Measurements from ENCODE around the gene IL9. TPM values are rescaled to one million over a fixed set of nuclear protein-coding genes. Genes with fewer than 3 reads are reported as not detected.

The IL9 gene
- total and polyA plus RNA-seq, 5 experiments from 2014 or later, result not detected

DNA sequence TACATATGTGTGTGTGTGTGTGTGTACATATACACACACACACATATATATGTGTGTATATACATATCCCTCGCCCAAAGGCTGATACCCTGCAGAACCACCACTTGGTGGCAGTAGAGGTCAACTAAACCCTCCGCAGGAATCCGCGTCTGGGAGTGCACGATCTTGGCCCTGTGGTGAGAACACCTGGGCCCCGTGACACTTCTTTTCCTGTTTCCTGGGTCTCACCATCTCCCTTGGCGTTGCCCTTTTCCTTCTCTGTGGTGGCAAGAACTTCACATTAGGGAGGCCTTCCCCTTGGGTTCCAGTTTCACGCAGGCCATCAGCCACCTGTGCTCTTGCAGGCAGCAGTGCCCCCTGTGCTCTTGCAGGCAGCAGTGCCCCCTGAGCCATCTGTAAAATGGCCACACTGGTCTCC, 8.2 kb downstream of the IL9 start:
- Mint-ChIP-seq H3K4me1 (peaks cover 3 to 13% (median 7%) of the 10 kb centered on the region in 4 donors), H3K27ac (no peak overlapping the region), H3K4me3 (peak overlapping the region in 9 of 10 donors; percentile 1 to 80 (median 43)), H3K36me3 (no peaks in the 10 kb centered on the region), H3K27me3 (peaks cover 9 to 31% (median 24%) of the 10 kb centered on the region in 5 donors), H3K9me3 (no peaks in the 10 kb centered on the region)
- ATAC-seq (peak; percentile 87), DNase-seq (peak; percentile 17 to 69 (median 48))
- POLR2A ChIA-PET, result no interaction called here

DNA sequence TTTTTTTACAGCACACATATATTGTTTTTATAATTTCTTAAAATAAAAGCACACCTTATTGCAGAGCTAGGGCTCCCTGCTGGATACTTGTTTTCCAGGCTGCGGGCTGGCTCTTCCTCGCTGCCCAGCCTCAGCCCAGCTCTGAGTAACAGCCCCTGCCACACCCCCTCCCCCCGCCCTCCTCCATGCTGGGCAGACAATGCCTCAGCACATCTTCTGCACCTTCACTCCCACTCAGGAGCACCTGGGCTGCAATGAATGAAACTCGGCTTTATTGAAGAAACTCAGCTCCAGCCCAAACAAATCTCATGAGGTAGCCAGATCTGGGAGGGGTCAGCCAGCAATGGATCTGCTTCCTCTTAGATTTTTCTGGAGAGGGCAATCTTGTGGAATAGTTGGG, 9.5 kb downstream of the IL9 start:
- no peak for ATAC-seq
- no peak overlapping the region for H3K4me3 Mint-ChIP-seq
- DNase-seq, result no peak
- POLR2A ChIA-PET, result no interaction called here
- H3K27ac Mint-ChIP-seq, result no peak overlapping the region
- H3K4me1 Mint-ChIP-seq, result peaks cover 3 to 13% (median 7%) of the 10 kb centered on the region in 4 donors
- peaks cover 9 to 44% (median 30%) of the 10 kb centered on the region in 5 donors for H3K27me3 Mint-ChIP-seq
- H3K9me3 Mint-ChIP-seq, result no peaks in the 10 kb centered on the region
- H3K36me3 Mint-ChIP-seq, result no peaks in the 10 kb centered on the region

DNA sequence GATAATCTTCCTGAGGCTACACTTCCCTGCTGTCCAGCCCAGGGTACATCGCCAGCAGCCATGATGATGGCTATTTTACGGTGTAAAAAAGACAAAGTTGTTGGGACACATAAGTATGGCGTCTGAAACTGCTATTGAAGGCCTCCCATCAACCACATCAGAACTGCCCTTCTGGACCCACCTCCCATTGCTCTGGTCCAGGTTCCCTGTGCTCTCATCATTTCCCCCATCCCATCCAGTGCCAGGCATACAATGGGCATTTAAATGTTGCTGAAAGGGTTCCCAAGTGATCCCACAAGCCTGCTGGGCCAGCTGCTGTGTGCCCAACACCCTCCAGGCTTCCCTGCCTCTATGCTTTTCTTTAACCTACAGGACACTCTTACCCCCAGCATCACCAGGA, 10.6 kb downstream of the IL9 start:
- ATAC-seq (no peak), DNase-seq (no peak)
- Mint-ChIP-seq H3K4me3 (no peak overlapping the region), H3K36me3 (no peaks in the 10 kb centered on the region), H3K4me1 (peaks cover 2 to 13% (median 7%) of the 10 kb centered on the region in 4 donors), H3K27me3 (peaks cover 14 to 55% (median 39%) of the 10 kb centered on the region in 5 donors), H3K27ac (no peak overlapping the region), H3K9me3 (no peaks in the 10 kb centered on the region)
- POLR2A ChIA-PET, result no interaction called here

DNA sequence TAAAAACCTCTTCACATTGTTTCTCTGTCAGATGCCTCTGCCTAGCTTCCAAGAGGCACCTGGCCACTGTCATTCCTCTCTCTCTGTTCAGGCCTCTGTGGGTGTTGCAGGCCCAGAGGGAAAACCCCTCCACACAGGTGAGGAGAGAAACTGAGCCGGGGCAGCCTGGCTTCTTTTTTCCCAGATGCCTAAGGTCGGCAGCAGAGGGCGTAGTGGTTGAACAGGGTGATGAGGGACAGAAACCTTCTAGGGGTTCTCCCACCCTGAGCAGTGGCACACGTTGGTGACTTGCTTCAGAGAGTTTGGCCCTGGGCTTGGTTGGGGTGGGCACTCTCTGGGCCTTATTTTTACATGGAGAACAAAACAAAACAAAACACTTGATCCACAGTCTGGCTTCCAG, 12.2 kb downstream of the IL9 start:
- POLR2A ChIA-PET, result no interaction called here
- Mint-ChIP-seq H3K36me3 (no peaks in the 10 kb centered on the region), H3K27ac (no peak overlapping the region)

DNA sequence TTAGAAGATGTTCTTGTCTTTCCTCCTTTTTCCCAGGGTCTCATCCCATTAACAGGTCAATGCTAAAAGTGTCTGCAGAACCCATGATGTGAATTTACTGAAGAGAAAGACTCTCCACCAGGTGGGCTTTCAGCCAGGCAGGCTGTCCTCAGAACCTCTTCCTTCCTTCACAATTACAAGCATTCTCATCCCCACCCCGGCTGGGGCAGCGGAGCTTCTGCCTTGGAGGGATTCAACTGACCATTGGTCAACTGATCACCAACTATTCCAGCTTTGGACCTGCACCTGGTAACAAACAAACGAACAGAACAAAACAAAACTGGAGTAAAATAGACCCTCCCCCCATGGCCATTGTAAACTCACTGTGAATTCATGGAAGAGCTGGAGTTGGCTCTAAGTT, 12.6 kb downstream of the IL9 start:
- H3K4me1 Mint-ChIP-seq, result peaks cover 2 to 8% (median 7%) of the 10 kb centered on the region in 4 donors
- no peaks in the 10 kb centered on the region for H3K9me3 Mint-ChIP-seq
- no peak overlapping the region for H3K4me3 Mint-ChIP-seq
- POLR2A ChIA-PET, result no interaction called here
- peaks cover 14 to 68% (median 39%) of the 10 kb centered on the region in 5 donors for H3K27me3 Mint-ChIP-seq
- H3K36me3 Mint-ChIP-seq, result no peaks in the 10 kb centered on the region
- no peak for DNase-seq
- ATAC-seq, result no peak
- no peak overlapping the region for H3K27ac Mint-ChIP-seq

More for the DNA sequence above, 12.2 kb downstream of the IL9 start:
- H3K27me3 Mint-ChIP-seq, result peaks cover 14 to 68% (median 39%) of the 10 kb centered on the region in 5 donors
- DNase-seq (no peak), ATAC-seq (no peak)
- no peak overlapping the region for H3K4me3 Mint-ChIP-seq
- H3K9me3 Mint-ChIP-seq, result no peaks in the 10 kb centered on the region
- H3K4me1 Mint-ChIP-seq, result peaks cover 2 to 12% (median 7%) of the 10 kb centered on the region in 4 donors

DNA sequence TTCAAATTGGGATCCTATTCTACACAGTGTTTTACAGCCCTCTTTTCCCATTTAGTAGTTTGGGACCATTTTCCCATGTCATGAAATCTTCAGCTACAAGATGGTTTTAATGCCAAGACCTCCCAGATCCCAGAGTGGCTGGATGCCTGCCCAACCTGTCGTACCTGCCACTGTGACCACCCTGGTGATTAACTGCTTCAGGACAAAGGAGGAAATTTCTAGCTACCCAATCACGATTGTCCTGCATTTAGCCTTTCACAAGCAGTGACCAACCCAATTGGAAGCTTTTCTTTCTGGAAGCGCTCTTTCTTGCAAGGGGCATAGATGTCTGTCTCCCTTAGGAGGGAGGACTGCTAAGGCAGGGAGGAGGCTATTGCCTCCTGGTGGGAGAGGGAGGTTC, 13.8 kb downstream of the IL9 start:
- no peak for ATAC-seq
- POLR2A ChIA-PET, result no interaction called here
- no peak for DNase-seq
- H3K27ac Mint-ChIP-seq, result no peak overlapping the region
- no peak overlapping the region for H3K4me3 Mint-ChIP-seq
- H3K36me3 Mint-ChIP-seq, result no peaks in the 10 kb centered on the region
- no peaks in the 10 kb centered on the region for H3K9me3 Mint-ChIP-seq
- peaks cover 0 to 2% (median 0%) of the 10 kb centered on the region in 4 donors for H3K4me1 Mint-ChIP-seq
- H3K27me3 Mint-ChIP-seq, result peaks cover 14 to 80% (median 44%) of the 10 kb centered on the region in 5 donors

DNA sequence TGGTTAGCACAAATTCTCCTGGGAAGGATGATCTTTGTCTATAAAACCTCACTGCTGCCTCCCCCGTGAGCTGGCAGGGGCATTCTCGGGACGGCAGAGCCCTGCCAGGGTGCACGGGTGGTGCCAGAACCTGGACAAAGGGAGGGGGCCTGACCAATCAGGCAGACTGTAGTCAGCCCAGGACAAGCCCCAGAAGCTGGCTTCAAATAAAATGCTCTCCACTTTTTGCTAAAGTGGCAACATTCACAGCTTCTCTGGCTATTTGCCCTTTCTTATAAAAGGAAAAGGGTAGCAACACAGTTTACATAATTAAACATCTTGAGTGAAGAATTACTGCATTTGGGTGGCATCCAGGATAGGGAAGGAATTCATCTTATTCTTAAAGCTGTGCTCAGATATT, 14.4 kb downstream of the IL9 start:
- Mint-ChIP-seq H3K36me3 (no peaks in the 10 kb centered on the region), H3K4me1 (peaks cover 0 to 2% (median 0%) of the 10 kb centered on the region in 4 donors), H3K9me3 (no peaks in the 10 kb centered on the region), H3K27me3 (peaks cover 14 to 82% (median 42%) of the 10 kb centered on the region in 5 donors), H3K27ac (no peak overlapping the region), H3K4me3 (no peak overlapping the region)
- POLR2A ChIA-PET, result no interaction called here
- DNase-seq, result no peak
- no peak for ATAC-seq

DNA sequence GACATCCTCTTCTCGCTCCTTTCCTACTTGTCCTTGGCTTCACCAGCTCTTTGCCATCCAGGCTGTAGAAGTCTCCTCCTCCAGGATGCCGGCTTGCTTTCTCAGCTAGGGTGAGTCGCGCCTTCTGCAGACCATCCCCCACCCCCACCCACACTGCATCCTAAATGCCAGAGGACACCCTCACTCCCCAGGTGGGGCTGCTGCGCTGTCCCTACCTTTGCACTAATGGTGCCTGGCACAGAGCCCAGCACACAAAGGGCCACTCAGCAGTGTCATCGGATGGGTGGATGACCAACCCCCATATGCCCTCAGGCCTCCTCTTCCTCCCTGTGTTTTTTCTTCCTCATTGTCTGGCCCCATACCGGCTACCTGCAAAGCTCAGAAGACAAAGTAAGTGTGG, 14.8 kb downstream of the IL9 start:
- Mint-ChIP-seq H3K9me3 (no peaks in the 10 kb centered on the region), H3K4me1 (peaks cover 0 to 2% (median 0%) of the 10 kb centered on the region in 4 donors), H3K27ac (no peak overlapping the region), H3K27me3 (peaks cover 14 to 81% (median 42%) of the 10 kb centered on the region in 5 donors), H3K36me3 (no peaks in the 10 kb centered on the region), H3K4me3 (no peak overlapping the region)
- POLR2A ChIA-PET, result no interaction called here
- ATAC-seq (no peak), DNase-seq (no peak)

DNA sequence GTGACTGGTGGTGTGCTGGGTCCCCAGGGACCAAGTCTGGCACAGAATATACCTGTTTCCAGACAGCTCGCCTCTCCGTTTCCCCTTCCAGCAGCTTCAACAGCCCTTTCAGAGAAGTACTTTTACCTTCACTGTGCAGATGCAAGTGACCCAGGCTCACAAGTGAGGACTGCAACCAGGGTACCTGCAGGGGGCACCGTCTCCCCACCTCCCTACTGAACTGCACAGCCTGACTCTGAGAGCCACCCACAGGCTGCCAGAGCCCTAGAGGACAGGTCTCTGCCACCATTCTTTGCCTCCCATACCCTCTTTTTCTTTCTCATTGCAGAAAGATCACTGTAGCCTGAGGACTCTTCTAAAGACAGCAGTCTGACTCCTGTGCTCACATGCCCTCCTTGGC, 15.4 kb downstream of the IL9 start:
- POLR2A ChIA-PET, result no interaction called here
- Mint-ChIP-seq H3K4me1 (peaks cover 0 to 2% (median 0%) of the 10 kb centered on the region in 4 donors), H3K9me3 (no peaks in the 10 kb centered on the region), H3K27me3 (peaks cover 14 to 77% (median 38%) of the 10 kb centered on the region in 5 donors), H3K36me3 (no peaks in the 10 kb centered on the region), H3K4me3 (no peak overlapping the region), H3K27ac (peak overlapping the region in 1 of 10 donors; percentile 35)
- DNase-seq (no peak), ATAC-seq (no peak)

DNA sequence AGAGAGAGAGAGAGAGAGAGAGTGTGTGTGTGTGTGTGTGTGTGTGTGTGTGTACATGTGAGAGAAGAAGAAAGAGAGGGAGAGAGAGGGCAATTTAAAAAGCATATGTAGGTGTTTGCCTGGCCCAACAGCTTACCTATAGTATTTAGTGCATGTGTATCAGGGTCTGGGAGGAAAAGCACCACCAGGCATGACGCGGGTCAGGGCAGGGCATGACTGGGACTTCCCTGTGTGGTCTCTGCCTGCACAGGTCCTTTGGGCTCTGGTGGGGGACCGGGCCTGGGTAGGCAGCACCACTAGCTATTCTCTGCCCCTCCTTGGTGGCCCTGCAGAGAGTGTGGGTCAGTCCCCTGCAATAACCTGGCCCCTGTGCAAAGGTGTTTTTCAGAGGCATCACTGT, 16.1 kb downstream of the IL9 start:
- POLR2A ChIA-PET, result no interaction called here
- ATAC-seq (no peak), DNase-seq (no peak)
- H3K4me3 Mint-ChIP-seq, result no peak overlapping the region
- H3K36me3 Mint-ChIP-seq, result no peaks in the 10 kb centered on the region
- peaks cover 0 to 2% (median 0%) of the 10 kb centered on the region in 4 donors for H3K4me1 Mint-ChIP-seq
- H3K27me3 Mint-ChIP-seq, result peaks cover 14 to 77% (median 32%) of the 10 kb centered on the region in 5 donors
- no peaks in the 10 kb centered on the region for H3K9me3 Mint-ChIP-seq
- no peak overlapping the region for H3K27ac Mint-ChIP-seq

DNA sequence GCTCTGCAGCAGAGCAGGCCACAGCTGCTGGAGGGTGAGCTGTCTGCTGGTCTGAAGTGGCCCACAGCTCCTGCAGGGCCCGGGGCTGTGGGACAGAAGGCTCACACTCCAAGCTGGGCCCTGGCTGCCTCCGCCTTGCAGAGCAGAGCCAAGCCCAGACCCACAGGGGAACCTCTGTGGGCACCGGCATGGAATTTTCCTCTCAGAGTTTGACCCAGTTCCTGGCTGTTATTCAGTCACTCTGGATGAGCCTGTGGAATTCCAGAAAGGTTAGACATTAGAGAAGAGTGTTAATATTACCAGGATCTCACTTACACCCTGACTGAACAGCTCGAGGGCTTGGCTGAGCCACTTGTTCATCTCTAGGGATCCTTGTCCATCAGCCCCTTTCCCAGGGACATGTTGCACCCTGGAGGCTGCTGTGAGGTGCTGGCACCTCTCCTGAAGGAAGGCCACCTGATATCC, 17.5 kb downstream of the IL9 start:
- POLR2A ChIA-PET, result no interaction called here
- Mint-ChIP-seq H3K36me3 (no peaks in the 10 kb centered on the region), H3K4me3 (no peak overlapping the region), H3K27me3 (peaks cover 5 to 66% (median 25%) of the 10 kb centered on the region in 5 donors), H3K27ac (no peak overlapping the region), H3K4me1 (peaks cover 0 to 2% (median 0%) of the 10 kb centered on the region in 4 donors), H3K9me3 (no peaks in the 10 kb centered on the region)
- DNase-seq (no peak), ATAC-seq (no peak)

DNA sequence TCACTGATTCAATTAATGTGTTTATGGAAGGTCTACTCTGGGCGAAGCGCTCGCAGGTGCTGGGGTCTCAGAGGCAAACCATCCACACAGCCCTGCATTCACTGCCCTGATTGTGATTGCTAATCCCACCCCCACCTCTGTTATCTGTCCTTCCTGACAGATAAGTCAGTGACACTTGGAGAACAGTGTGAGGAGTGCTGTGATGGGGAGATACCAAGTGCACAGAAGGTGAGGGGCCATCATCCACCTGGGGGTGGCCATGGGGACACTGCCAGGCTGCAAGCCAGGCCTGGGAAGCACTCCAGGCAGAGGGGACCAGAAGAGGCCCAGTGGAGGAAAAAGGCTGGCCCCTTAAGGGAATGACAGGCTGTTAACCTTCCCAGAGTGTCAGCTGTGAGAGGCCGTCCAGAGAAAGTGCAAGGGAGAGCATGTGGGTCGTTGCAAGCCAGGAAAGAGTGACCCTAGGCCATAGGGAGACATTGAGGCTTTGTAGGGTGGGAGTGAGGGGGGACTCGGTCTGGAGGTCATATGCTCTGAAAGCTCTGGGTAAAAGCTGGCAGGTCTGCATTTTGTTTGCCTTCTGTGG, 18.0 kb downstream of the IL9 start:
- ATAC-seq, result no peak
- DNase-seq, result no peak
- Mint-ChIP-seq H3K27me3 (peaks cover 5 to 61% (median 23%) of the 10 kb centered on the region in 5 donors), H3K4me3 (no peak overlapping the region), H3K4me1 (peaks cover 0 to 2% (median 0%) of the 10 kb centered on the region in 4 donors), H3K36me3 (no peaks in the 10 kb centered on the region), H3K27ac (no peak overlapping the region), H3K9me3 (no peaks in the 10 kb centered on the region)
- POLR2A ChIA-PET, result no interaction called here

DNA sequence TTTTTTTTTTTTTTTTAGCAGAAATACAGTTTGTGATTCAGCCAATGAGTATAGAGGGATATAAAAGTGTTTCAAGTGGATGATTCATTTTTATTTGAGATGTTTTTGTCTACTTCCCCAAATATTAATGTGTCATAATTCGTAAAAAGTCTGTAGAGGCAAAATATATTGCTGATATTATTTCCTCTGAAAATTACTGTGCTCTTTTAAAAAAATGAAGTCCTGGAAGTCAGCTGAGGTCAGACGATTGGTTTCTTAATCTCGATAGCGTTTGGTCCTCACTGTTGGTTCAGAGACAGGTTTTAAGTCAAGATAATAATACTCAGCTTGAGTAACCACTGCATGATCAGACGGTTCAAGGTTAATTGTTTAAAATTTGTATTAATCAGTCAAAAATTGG, 19.5 kb downstream of the IL9 start:
- Mint-ChIP-seq H3K4me1 (peaks cover 0 to 2% (median 0%) of the 10 kb centered on the region in 4 donors), H3K4me3 (no peak overlapping the region), H3K27me3 (peaks cover 5 to 47% (median 16%) of the 10 kb centered on the region in 5 donors), H3K27ac (no peak overlapping the region), H3K9me3 (no peaks in the 10 kb centered on the region), H3K36me3 (no peaks in the 10 kb centered on the region)
- DNase-seq, result no peak
- POLR2A ChIA-PET, result interaction anchor here (0.6 kb wide), 1 partner anchor 284 kb away, joined by 6 read pairs; no protein-coding TSS in a partner anchor
- no peak for ATAC-seq

DNA sequence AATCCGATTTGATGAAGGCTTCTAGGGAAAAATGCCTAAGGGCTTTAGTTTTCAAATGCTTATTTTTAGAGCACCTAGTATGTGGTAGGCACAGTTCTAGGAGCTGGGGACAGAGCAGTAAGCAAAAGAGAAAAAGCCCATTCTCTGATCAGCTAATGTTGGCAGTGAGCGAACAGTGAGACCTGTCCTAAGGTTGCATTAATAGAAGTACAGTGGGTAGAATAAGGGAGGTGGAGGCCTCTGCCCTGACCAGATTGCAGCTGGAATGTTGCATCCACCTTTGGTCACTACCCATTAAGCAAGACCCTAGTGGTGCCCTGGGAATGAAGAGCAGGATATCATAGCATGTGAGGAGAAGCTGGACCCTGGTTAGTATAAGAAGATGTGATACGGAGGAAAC, 20.1 kb downstream of the IL9 start:
- POLR2A ChIA-PET, result no interaction called here
- H3K9me3 Mint-ChIP-seq, result no peaks in the 10 kb centered on the region
- H3K27ac Mint-ChIP-seq, result no peak overlapping the region
- H3K4me1 Mint-ChIP-seq, result peaks cover 0 to 2% (median 0%) of the 10 kb centered on the region in 4 donors
- H3K4me3 Mint-ChIP-seq, result no peak overlapping the region
- no peaks in the 10 kb centered on the region for H3K36me3 Mint-ChIP-seq
- peaks cover 3 to 41% (median 15%) of the 10 kb centered on the region in 5 donors for H3K27me3 Mint-ChIP-seq
- ATAC-seq (no peak), DNase-seq (no peak)
